GM18873 (cell line): ENCODE measurements around the gene ARHGAP25.

Experiments
- ATAC-seq: cut with Tn5 transposase; IDR thresholded peaks from one replicate; pipeline ENCODE4 v1.9.1; 2021; ENCODE audit warnings: mild to moderate bottlenecking, moderate library complexity, moderate number of reproducible peaks; ENCODE audit not compliant: unreplicated experiment, low FRiP score

Gene ARHGAP25

DNA sequence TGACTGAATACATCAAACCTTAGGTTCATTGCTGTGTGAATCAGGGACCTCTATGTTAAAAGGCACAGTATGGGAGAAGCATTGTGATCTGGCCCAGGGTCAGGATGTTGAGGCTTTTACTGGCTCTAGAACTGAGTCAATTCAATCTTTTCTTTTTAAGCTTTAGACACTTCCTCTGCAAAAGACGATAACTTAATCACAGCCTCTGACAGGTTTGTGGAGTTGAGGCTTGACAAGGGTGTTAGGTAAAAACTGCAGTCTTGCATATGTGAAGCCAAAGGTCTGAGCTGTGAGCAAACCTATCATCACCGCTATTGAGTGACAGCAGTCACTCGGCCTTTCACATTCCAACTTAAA, 17.3 kb upstream of the ARHGAP25 start:
- ATAC-seq = no peak

DNA sequence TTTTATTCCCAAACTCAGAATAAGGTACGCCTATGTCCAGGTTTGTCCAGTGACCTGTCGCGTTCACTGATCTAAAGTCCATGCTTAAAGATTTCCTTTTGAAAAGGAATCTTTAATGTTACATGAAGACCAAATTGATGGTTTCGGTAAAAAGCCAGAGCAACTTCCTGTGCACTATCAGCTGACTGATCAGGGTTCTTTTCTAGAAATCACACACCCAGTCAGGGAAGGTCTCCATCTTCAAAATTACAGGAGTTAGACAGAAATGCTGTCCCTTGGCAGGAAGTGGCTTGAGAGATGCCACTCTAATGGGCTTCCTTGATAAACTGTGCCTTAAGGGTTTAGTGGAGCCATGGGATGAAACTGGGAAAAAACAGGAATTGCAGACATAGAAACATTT, 14.7 kb upstream of the ARHGAP25 start:
- no peak for ATAC-seq

DNA sequence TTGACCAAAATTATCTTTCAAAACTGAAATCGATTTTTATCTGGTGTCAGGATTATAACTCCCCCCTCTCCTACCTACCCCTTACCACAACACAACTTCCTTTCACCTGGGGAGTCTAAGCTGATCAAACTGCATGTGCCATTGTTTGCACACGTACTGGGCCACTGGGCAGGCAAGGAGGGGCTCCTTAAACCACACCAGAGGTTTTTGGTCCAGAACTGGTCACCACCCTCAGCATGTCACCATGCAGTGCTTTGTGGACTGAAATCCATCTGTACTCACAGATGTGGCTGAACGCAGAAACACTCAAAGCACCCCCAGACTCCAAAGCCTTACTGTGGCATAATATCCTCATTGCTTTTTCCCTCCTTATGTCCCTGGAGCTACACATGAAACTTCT, 13.9 kb upstream of the ARHGAP25 start:
- ATAC-seq = no peak

DNA sequence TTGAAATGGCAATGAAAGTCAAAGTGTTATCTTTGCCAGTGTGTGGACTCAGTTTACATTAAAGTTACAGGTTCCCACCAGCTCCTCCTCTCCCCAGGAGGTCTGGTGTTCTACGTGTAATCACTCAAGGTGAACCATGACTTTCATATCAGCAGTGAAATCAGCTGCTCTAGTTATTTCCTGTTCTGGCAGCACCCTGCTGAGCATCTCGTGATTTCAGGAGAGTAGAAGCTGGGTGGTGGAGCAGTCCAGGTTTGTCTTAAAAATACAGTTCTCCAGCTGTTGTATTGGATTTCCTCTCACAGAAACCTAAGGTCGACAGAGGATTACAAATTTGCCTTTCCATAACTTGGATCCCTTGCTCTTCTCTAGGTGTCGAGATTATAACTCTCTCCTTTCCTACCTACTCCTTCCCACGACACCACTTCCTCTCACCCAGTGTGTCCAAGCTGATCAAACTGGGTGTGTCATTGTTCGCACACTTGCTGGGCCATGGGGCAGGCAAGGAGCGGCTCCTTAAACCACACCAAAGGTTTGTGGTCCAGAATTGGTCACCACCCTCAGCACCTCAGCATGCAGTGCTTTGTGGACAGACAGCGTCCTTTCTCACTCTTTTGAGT, 13.0 kb upstream of the ARHGAP25 start:
- peak; percentile 60 for ATAC-seq

DNA sequence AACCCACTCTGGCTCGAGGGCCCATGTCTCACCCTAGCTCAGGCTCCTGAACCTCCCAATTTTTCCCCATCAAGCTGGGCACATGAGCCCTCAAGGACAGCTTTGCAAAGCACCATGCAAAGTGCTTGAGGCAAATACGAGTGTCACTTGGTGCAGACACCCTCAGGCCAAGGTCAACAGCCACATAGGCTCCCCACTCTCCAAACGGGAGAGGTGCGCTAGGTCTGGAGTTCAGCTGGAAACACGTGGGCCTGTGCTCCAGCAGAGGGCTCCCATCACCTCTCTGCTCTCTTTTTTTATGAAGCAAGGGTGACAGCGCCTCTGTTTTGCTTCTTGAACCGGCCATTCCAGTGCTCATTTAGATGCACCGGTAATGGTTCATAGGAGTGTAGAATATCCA, 11.9 kb upstream of the ARHGAP25 start:
- no peak for ATAC-seq

DNA sequence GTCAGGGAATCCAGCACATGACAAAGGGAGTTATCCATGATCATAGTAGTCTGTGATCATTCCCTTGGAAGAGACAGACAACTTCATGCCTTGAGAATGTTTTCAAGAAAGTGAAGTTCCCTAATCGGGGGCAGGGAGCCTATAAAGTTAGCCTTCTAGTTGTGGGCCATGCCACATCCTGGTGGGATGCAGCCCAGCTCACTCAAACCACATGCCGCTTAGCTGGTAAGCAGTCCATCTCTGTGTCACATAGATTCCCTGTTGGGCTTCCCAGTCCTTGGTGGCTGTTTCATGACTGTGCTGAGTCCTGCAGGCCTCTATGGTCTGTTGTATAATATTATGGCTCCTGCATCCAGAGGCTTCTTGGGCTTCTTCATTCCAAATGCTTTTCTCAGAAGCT, 11.4 kb upstream of the ARHGAP25 start:
- ATAC-seq = no peak

DNA sequence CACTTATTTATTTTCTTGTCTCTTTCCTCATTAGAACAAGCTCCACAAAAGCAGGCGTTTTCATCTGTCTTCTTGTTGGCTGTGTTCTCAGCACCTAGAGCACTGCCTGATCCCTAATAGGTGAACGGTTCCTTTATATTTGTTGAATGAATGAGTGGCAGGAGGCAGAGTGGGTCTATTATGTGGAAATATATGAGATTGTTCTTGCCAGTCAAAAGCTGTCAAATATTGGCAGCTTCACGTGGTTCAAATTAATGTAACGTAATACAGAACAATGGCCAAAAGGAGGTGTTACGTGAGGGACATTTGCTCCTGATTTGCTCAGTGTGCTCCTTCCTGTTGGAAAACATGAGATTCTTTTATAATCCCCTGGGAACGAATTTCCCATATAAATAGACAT, 8.5 kb upstream of the ARHGAP25 start:
- no peak for ATAC-seq

DNA sequence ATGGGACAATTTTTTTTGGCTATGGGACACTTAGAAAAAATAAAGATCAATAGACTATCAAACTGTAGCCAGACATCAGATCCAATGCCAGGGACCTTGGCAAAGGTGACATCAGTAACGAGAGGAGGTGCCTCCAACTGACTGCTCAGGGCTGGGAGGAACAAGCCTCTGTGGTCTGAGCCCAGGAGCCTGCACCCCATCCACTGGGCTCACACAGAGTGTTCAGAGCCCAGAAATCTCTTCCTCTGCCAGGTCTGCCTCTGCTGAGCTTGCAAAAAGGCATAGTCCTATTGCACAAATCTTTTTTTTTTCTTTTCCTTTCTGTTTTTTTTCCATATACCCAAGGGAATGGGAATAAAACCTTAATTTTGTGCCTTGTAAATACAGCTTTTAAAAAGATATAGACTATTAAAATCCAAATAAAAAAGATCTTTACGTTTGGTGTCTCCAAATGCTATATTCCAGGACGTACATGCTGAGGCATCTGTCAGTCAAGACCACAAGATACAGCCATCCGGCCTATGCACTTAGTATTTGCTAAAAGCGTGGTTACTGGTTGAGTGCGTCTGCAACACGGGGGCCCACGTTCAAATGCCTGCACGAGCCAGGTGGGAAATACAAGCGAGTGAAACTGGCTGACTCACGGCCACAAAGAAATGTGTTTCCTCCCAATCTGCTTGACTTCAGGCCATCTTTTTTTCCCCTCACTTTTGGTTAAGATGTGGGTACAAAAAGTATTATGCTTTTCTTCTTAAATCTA, 7.8 kb upstream of the ARHGAP25 start:
- ATAC-seq = peak; percentile 94

DNA sequence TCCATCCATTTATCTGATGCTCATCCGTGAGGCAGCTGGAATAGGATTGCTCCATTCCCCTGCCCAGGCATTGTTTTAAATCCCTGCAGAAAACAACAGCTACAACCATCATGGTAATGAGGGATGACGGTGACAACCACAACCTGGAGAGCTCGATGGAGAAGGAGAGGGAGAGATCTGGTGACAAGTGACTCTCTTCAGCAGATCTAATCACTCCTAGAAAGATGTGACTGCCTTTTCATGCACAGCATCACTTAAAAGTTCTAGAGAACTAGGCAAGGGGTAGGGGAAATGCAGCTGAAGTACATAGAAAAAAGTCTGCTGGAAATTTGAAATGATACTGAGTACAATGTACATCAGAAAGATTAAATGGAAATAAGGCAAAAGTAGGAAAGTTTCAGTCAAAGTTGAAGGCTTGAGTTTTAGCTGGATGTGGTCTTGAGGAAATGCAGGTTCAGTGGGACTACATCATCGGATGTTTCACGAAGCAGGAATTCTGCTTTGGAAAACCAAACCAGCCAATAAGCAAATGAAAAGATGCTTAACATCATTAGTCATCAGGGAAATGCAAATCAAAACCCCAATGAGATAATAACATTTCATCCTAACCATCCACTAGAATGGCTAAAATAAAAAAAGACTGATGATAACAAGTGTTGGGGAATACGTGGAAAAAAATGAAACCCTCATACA, 6.8 kb upstream of the ARHGAP25 start:
- ATAC-seq = no peak

DNA sequence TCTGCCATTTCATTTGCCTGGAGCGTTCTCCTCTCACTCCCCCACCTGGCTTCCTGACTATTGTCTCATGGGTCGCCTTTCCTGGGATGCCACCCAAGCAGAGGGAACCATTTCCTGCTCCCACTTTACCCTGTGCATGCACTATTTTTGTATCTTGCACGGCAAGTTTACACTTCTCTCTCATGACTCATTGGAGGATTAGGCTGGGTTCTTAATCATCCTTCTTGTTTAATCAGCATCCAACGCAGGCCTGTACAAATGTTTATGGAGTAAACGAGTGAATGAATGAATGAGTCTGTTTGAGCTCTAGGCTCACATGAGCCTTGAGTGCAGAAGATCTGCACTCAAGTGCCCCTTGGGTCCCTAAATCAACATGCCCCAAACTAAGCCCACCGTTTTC, 3.8 kb upstream of the ARHGAP25 start:
- no peak for ATAC-seq

DNA sequence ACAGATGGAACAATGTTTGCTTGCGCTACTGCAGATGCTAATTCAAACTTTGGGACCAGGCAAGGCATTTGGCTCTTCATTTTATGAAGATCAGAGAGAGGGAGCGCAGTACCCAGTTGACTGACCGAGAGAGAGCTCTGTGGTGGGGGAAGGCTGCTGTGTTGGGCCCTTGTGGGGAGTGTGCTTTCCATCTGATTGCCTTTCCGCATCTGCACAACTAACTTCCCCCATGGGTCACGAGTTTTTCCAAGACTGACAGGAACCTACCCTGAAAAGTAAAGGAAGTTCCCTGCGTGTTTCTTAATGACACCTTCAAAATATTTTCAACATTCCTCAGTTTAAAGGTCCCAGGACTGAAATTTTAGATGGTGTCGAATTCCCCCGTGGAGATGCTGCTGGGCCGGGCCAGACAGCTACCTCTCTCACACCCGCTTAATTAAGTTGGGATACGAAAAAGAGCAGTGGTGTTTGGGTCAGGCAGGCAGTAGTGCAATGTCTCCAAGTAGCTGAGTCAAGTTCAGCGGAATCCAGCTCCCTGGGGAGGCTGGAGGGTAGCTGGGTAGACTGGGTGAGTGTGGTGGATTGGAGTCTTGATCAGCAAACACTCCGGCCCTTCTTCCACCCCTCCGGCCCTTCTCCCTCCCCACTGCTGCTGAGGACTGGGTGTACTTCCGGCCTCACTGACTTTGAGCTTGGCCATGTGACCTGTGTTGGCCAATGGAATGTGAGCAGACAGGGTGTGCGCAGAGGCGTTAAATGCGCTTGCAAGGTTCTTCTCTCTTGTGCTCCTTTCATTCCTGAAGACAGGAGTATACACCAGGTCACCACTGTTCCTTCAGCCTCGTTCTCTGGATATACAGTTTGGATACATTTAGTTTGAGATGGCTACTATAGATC, 2.3 kb upstream of the ARHGAP25 start:
- no peak for ATAC-seq

DNA sequence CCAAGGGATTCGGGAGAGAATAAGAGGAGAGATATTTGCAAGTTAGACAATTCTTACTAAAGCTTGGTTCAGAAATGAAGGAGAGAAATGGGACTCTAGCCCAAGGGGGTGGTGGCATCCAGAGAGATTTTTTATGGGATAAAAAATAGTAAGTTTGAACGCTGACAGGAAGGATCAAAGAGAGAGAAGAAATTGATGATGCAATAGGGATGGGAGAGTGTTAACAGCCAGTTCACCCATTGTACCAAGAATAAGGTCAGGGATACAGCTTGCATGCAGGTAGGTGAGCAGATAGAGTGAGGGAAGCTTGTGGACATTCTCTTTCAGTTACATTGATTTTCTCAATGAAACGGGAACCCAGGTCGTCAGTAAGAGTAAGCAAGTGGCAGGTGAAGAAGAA, 1.2 kb upstream of the ARHGAP25 start:
- ATAC-seq = no peak

DNA sequence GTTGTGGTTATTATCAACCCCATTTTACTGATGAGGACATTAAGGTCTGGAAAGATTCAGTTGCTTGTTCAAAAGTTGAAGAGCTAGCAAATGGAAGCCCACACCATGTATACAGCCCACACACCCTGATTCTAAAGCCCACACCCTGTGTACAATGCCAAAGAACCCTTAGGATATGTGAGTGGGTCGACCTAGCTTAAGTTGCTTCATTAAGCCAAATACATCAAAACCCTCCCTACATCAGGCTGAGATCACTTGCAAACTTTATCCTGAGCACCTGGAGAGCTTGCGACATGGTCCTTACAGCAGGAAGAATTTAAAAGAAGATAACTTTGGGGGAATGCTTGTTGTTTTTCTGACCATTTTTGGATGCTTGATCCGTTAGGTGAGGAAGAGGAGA, 435 bp upstream of the ARHGAP25 start:
- ATAC-seq = no peak

DNA sequence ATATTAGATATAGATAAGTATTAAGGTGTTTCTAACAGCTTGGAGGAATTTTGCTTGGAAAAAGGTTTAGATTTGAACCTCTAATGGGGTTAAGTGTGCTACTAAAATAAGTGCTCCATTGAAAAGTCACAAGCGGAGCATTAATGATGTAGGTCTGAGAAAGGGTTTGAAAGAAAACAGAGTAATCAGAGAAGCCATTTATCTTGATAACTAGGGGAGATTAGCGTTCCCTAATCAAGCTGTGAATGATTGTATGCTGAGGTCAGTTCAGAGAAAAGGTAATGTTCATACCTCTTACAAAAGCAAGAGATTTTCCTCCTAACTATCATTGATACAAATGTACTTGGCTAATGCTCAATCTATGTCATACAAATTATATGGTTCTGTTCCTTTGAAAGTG, 1.5 kb downstream of the ARHGAP25 start:
- no peak for ATAC-seq

DNA sequence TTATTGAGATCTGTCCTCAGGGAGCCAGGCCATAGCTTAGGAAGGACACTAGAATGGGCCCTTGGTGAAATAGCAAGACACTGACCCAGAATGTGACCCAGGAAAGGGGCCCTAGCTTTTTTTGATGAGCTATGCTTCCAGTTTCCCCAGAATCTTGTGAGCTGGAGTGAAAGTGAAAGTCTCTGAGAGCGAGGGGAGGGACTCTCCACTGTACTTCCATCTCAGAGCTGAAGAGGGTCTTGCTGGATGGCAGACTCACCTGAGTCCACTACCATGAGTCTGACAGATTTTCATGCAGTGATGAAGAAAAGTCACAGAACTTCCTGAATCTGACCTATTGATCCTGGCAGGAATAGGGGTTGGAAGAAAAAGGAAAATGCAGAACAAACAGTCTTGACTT, 3.1 kb downstream of the ARHGAP25 start:
- ATAC-seq = peak; percentile 28

DNA sequence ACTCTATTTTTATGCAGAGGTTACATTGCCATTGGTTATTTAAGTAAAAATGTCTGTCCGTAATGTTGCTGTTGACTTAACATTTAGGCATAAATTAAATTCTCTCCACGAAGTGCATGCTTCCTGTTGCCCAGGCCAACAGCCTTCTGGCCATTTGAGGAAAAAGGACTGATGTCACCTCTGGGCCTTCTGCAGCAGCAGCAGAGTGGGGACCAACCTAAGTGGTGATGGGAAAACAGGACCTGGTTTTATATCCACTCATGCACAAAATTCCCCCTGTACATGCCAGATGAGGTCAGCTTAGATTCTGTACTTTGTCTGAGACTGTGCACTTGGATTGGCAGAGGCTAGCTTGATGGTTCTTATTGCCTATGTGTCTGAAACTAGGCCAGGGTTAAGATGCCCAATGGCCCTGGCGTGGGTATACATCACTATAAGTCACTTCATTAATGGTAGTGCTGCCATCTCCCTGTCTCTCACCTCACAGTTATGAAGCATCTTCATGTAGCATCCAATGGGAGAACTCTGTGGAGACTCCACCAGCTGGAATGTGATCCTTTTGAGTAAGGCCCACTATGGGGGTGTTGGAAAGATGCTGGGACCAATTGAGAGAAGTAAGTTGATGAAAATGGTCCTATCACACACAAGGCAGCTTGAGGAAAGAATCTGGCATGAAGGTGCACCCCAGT, 4.4 kb downstream of the ARHGAP25 start:
- ATAC-seq = no peak

DNA sequence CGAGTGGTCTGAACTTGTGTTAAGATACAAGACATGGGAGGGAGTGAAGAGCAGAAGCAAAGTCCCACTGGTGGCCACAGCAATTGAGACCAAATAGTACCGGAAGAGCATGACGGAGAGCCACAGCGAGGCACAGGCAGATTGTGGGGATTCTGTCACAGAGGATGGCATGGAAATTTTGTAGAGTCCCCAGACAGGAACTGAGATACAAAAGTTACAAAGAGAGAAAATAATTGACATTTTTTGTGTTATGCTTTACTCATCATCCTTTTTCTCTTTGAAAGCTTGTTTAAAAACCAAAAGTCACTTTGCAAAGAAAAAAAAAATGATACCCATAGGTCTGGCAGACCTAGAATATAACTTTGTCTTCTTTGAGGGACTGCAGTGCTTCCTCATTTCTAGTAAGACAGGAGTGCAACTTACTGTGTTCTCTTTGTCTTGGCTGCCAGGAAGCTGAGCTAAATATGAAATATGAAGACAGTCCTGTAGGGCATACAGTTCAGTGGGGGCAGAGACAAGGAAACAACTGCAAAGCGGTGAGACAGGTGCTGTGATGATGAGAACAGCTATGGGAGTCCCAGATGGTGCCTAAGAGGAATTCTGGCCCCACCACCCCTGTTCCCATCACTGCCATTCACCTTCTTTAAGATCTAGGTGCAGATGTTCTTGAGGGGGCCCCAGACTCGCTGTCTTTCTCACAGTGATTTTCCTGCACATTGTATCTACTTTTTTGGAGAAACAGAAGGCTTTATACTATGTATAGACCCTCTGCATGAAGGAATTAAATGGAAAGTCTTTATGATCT, 5.2 kb downstream of the ARHGAP25 start:
- no peak for ATAC-seq

DNA sequence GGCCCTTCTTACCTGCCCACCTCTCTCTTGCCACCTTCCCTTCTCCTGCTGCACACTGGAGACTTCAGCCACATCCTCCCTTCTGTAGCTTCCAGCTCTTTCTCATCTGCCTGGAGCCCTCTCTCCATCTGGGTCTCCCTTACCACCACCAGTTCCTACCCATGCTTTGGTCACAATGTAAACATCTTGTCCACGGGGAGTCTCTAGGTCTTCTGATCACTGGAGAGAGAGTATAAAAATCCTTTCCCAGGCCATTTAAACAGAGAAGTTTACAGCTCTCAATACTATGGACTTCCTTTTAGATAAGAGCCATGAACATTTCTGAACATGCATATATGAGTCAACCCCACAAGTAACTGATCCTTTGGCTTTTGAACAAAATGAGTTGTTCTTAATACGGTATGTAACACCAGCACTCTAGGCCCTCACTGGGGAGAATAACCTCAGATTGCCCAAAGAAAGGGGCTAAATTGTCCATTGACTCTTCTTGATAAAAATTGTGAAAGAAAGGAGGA, 5.8 kb downstream of the ARHGAP25 start:
- ATAC-seq = no peak

DNA sequence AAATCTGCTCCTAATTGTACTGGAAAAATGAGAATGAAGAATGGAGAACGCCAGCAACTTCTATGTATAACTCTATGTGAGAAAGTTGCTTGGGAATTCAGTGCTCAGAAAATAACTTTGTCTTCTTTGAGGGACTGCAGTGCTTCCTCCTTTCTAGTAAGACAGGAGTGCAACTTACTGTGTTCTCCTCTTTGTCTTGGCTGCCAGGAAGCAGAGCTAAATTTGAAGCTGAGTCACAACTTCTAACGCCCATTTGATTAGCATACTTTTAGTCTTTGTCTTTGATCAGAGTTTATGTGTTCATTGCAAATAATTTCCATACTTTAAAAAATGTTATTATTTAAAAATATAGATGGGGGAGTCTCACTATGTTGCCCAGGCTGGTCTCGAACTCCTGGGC, 6.6 kb downstream of the ARHGAP25 start:
- no peak for ATAC-seq
